CD4-positive, alpha-beta T cell (primary cell): ENCODE results near the gene MIOX. TPM values are rescaled to one million over a fixed set of nuclear protein-coding genes. Genes with fewer than 3 reads are reported as not detected.

Source experiments
- ATAC-seq: fragments of 200-7000 bp; cut with Tn5 transposase; one replicate; pipeline ENCODE4 v1.10.0; 2022; ENCODE audit warnings: mild to moderate bottlenecking; ENCODE audit not compliant: poor library complexity
- CTCF ChIA-PET: fragments of 350-600 bp; sonication (Branson Sonifier 250); formaldehyde crosslinking; loops from one replicate; lab custom pipeline; 2021; ENCODE audit warnings: antibody characterized with exemption, inconsistent platforms; lab: Charles Lee
- POLR2A ChIA-PET: fragments of 350-600 bp; sonication (Branson Sonifier 250); formaldehyde crosslinking; loops from one replicate; lab custom pipeline; 2021; ENCODE audit warnings: antibody characterized with exemption, inconsistent platforms; lab: Charles Lee
- DNase-seq, 14 experiments: peaks; one replicate each; pipeline ENCODE4 v3.0.0-alpha.2; 2013 to 2020; ENCODE audit warnings: mixed read lengths in 2 of 14
- H3K27ac ChIP-seq, 2 donors: one replicate each; pipeline versions ENCODE4 v1.5.1 to v1.7.0; 2013; ENCODE audit warnings: low read length in 2 of 2, low read depth in 1 of 2, mild to moderate bottlenecking in 1 of 2
- H3K27me3 ChIP-seq, 2 experiments: 1 replicate in 1 of 2; 2 replicates in 1 of 2; pipeline versions ENCODE4 v1.6.1 to v1.7.0; 2013; ENCODE audit warnings: low read length in 2 of 2, control low read depth in 1 of 2, mild to moderate bottlenecking in 1 of 2, moderate library complexity in 1 of 2; ENCODE audit not compliant: insufficient read depth in 2 of 2, control insufficient read depth in 1 of 2
- H3K36me3 ChIP-seq: one replicate; pipeline ENCODE4 v1.6.1; 2013; ENCODE audit warnings: low read length, control low read depth; ENCODE audit not compliant: insufficient read depth
- H3K4me1 ChIP-seq: one replicate; pipeline ENCODE4 v1.6.1; 2013; ENCODE audit warnings: low read length, control low read depth; ENCODE audit not compliant: insufficient read depth
- H3K4me3 ChIP-seq: one replicate; pipeline ENCODE4 v1.5.1; 2013; ENCODE audit warnings: mild to moderate bottlenecking, low read length, moderate library complexity
- H3K9me3 ChIP-seq, 2 experiments: 1 replicate in 1 of 2; 2 replicates in 1 of 2; pipeline versions ENCODE4 v1.6.1 to v1.7.0; 2013; ENCODE audit warnings: low read length in 2 of 2, mild to moderate bottlenecking in 2 of 2, control low read depth in 1 of 2, moderate library complexity in 1 of 2; ENCODE audit not compliant: control insufficient read depth in 1 of 2, insufficient read depth in 1 of 2
- H3K27ac Mint-ChIP-seq: one replicate; pipeline ENCODE4 v1.8.0; 2020; ENCODE audit warnings: mixed read lengths
- H3K27me3 Mint-ChIP-seq: one replicate; pipeline ENCODE4 v1.8.0; 2021; ENCODE audit warnings: mixed read lengths
- H3K36me3 Mint-ChIP-seq: one replicate; pipeline ENCODE4 v1.8.0; 2021; ENCODE audit warnings: low read depth, mixed read lengths
- H3K4me1 Mint-ChIP-seq: one replicate; pipeline ENCODE4 v1.8.0; 2021; ENCODE audit warnings: low read depth, mixed read lengths
- H3K4me3 Mint-ChIP-seq: one replicate; pipeline ENCODE4 v1.8.0; 2020; ENCODE audit warnings: mild to moderate bottlenecking, mixed read lengths
- H3K9me3 Mint-ChIP-seq: one replicate; pipeline ENCODE4 v1.8.0; 2020; ENCODE audit warnings: mixed read lengths
- intact Hi-C, 2 experiments: fragments of 100-400 bp; cut with DNase I in 1 of 2; cut with micrococcal nuclease in 1 of 2; formaldehyde crosslinking; loops; one replicate each; pipeline versions ENCODE4 v1.15.1 to v1.9.0; 2023 to 2025; cut with DNase I, micrococcal nuclease
- total RNA-seq, 174 experiments: library from RNA in 2 of 174; stranded (reverse) in 2 of 174; gene quantifications; one replicate each; pipeline ENCODE4 v1.2.3 and lab custom pipeline; 2021 to 2026
- TF ChIP-seq, protein P1 (sequence below): fragments of 200-600 bp; IDR thresholded peaks from one replicate; pipeline ENCODE4 v1.8.0; 2022; ENCODE audit warnings: antibody characterized with exemption, mild to moderate bottlenecking

Gene MIOX
- total RNA-seq, 2 experiments from 2014 or later = not detected

- DNase-seq (peak in 10 of 14 experiments; percentile 49 to 84 (median 72)), ATAC-seq (no peak)
- ChIA-PET POLR2A (interaction anchor here (1.0 to 6.7 kb wide), 8 partner anchors 8 to 91 kb away, joined by 3 to 258 read pairs (median 8); partner anchors contain the start of genes CHKB, KLHDC7B, LMF2 and NCAPH2), CTCF (interaction anchor here (1.0 to 1.8 kb wide), 2 partner anchors 10 to 33 kb away, joined by 5 to 7 read pairs; partner anchors contain the start of gene SYCE3)
- H3K4me3 ChIP-seq = peak within 1 kb of the TSS; percentile 80
- H3K27me3 ChIP-seq = no peaks in the 10 kb centered on the region
- Mint-ChIP-seq H3K27ac (peak within 1 kb of the TSS; percentile 90), H3K9me3 (no peaks in the 10 kb centered on the region), H3K4me3 (peak within 1 kb of the TSS; percentile 87), H3K27me3 (peaks cover 13% of the 10 kb centered on the region), H3K4me1 (peaks cover 45% of the 10 kb centered on the region), H3K36me3 (peaks cover 4% of the 10 kb centered on the region)
- intact Hi-C loops = loop anchor here (2.0 to 5.0 kb wide), 5 partner anchors 15 to 92 kb away; partner anchors contain the start of genes CHKB (in 1 of the 2), KLHDC7B (in 1 of the 2) and SYCE3 (in 1 of the 2)
- peak within 1 kb of the TSS; percentile 90 to 98 for H3K27ac ChIP-seq
- no peaks in the 10 kb centered on the region for H3K36me3 ChIP-seq
- peaks cover 77% of the 10 kb centered on the region for H3K4me1 ChIP-seq
- TF ChIP-seq, protein P1, sequence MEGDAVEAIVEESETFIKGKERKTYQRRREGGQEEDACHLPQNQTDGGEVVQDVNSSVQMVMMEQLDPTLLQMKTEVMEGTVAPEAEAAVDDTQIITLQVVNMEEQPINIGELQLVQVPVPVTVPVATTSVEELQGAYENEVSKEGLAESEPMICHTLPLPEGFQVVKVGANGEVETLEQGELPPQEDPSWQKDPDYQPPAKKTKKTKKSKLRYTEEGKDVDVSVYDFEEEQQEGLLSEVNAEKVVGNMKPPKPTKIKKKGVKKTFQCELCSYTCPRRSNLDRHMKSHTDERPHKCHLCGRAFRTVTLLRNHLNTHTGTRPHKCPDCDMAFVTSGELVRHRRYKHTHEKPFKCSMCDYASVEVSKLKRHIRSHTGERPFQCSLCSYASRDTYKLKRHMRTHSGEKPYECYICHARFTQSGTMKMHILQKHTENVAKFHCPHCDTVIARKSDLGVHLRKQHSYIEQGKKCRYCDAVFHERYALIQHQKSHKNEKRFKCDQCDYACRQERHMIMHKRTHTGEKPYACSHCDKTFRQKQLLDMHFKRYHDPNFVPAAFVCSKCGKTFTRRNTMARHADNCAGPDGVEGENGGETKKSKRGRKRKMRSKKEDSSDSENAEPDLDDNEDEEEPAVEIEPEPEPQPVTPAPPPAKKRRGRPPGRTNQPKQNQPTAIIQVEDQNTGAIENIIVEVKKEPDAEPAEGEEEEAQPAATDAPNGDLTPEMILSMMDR = no peak
- H3K9me3 ChIP-seq = no peaks in the 10 kb centered on the region
These were observed 43.4 kb downstream of the MIOX start, which contains the start of gene TYMP for GRCh38 chr22:50529897-50530579. TYMP (minus strand) TSS chr22:50530012; CDS start chr22:50529709, 303 bp downstream.

DNA sequence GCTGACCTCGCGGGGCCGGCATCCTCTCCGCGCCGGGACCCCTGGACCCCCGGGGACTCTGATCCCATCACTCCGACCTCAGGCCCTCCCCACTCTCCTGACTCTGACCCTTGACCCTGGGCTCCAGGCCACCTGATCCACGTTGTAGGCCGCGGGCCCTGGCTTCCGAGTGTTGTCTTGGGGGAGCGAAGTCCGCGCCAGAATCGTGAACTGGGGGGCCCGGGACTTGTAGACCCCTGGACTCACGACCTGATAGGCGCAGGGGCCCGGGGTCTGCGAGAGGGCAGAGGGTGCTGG, 43.9 kb downstream of the MIOX start:
- H3K4me1 ChIP-seq = peaks cover 77% of the 10 kb centered on the region
- H3K9me3 ChIP-seq = no peaks in the 10 kb centered on the region
- H3K36me3 ChIP-seq = no peaks in the 10 kb centered on the region
- Mint-ChIP-seq H3K27me3 (peaks cover 13% of the 10 kb centered on the region), H3K4me1 (peaks cover 45% of the 10 kb centered on the region), H3K36me3 (peaks cover 4% of the 10 kb centered on the region), H3K27ac (peak overlapping the region; percentile 88), H3K9me3 (no peaks in the 10 kb centered on the region), H3K4me3 (peak overlapping the region; percentile 78)
- peak overlapping the region; percentile 80 for H3K4me3 ChIP-seq
- DNase-seq (peak in 1 of 14 experiments; percentile 34), ATAC-seq (no peak)
- H3K27me3 ChIP-seq = no peaks in the 10 kb centered on the region
- POLR2A ChIA-PET = interaction anchor here (0.6 to 2.4 kb wide), 5 partner anchors 9 to 32 kb away, joined by 3 to 15 read pairs (median 8); partner anchors contain the start of genes KLHDC7B, LMF2, NCAPH2 and SYCE3
- CTCF ChIA-PET = no interaction called here
- TF ChIP-seq, protein P1 = no peak
- intact Hi-C loops = loop anchor here in 1 of 2 experiments (2.0 kb wide), 1 partner anchor 14 kb away; the partner anchor contains the start of gene KLHDC7B
- H3K27ac ChIP-seq = peak overlapping the region; percentile 90 to 98

DNA sequence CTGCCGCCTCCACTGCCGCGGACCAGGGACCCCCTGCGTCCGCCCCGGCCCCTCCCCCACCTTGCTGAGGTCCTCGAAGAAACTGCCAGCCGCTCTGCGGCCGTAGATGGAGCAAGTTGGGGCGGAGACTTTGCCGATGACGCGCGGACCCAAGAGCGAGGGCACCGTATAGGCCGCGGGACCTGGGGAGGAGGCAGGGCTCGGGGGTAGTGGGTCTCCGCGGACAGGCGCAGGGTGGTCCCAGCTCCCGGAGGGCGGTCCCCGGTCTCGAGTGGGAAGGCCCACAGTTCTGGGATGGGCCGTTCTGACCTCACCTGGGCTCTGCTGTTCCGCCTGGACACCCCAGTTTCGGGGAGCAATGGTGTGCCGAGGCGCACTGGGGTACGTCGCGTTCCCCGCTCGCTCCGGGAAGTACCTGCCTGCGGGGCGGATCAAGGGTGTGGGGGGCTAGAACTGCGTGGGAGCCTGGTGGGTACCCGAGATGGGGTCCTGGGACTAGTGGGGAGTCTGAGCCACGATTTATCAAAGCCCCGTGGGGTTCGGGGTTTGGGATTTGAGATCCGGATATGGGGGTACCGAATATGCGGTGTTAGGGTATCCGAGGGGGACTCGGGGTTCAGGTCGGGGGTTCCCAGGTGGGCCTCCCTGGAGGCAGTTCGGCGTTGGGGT, 44.4 kb downstream of the MIOX start:
- DNase-seq = peak; percentile 59 to 90 (median 75)

More for the DNA sequence above, 44.4 kb downstream of the MIOX start:
- H3K4me1 ChIP-seq = peaks cover 77% of the 10 kb centered on the region
- peaks cover 13% of the 10 kb centered on the region for H3K27me3 Mint-ChIP-seq
- H3K27ac ChIP-seq = peak overlapping the region; percentile 90 to 98
- POLR2A ChIA-PET = interaction anchor here (0.6 to 2.4 kb wide), 9 partner anchors 9 to 90 kb away, joined by 3 to 15 read pairs (median 6); partner anchors contain the start of genes KLHDC7B, LMF2, NCAPH2 and SYCE3
- peaks cover 45% of the 10 kb centered on the region for H3K4me1 Mint-ChIP-seq
- H3K9me3 Mint-ChIP-seq = no peaks in the 10 kb centered on the region
- TF ChIP-seq, protein P1 = no peak
- CTCF ChIA-PET = no interaction called here
- H3K4me3 ChIP-seq = peak overlapping the region; percentile 80
- no peaks in the 10 kb centered on the region for H3K36me3 ChIP-seq
- intact Hi-C loops = loop anchor here in 1 of 2 experiments (2.0 kb wide), 1 partner anchor 14 kb away; the partner anchor contains the start of gene KLHDC7B
- ATAC-seq = peak; percentile 46
- peak overlapping the region; percentile 87 for H3K4me3 Mint-ChIP-seq
- no peaks in the 10 kb centered on the region for H3K27me3 ChIP-seq
- H3K27ac Mint-ChIP-seq = peak overlapping the region; percentile 88
- peaks cover 4% of the 10 kb centered on the region for H3K36me3 Mint-ChIP-seq
- no peaks in the 10 kb centered on the region for H3K9me3 ChIP-seq
